HCT116 (cell line): Measurements from ENCODE around the gene SPACA6. TPM values are rescaled to one million over a fixed set of nuclear protein-coding genes. Genes with fewer than 3 reads are reported as not detected.

Experiments
- ATAC-seq: fragments of 200-7000 bp; cut with Tn5 transposase; 2 replicates; pipeline ENCODE4 v1.9.1; 2020; ENCODE audit warnings: mild to moderate bottlenecking, moderate library complexity
- BruUV-seq: library from RNA; stranded (reverse); fragments of 400-500 nt; replicated peaks from 2 replicates; lab custom pipeline; 2021; lab: Mats Ljungman, UMichigan
- CTCF ChIA-PET: fragments of 300-600 bp; sonication (Branson Sonifier 250); formaldehyde crosslinking; loops from one replicate; lab custom pipeline; 2021; ENCODE audit warnings: antibody characterized with exemption; lab: Charles Lee
- POLR2A ChIA-PET: fragments of 300-600, 350-600 bp; sonication (Branson Sonifier 250); formaldehyde crosslinking; loops from one replicate; lab custom pipeline; 2021; ENCODE audit warnings: antibody characterized with exemption; lab: Charles Lee
- RAD21 ChIA-PET, 2 experiments: fragments of 300-600 bp; sonication (Branson Sonifier 250); formaldehyde crosslinking; loops; one replicate each; lab custom pipeline; 2023; ENCODE audit warnings: low total read pairs in 2 of 2; ENCODE audit not compliant: uncharacterized antibody in 2 of 2, unreplicated experiment in 2 of 2, low non-redundant PET in 1 of 2; lab: Charles Lee
- DNase-seq: peaks from one replicate; pipeline ENCODE4 v3.0.0-alpha.2; 2010; ENCODE audit warnings: low read depth, low spot score
- H2AFZ ChIP-seq: fragments of 200-600 bp; shearing (Covaris generic), sonication (generic); 2 replicates; pipeline ENCODE4 v1.6.1; 2017; ENCODE audit warnings: low read depth, mixed run types, mixed read lengths, antibody characterized with exemption, low read length; ENCODE audit not compliant: poor library complexity, severe bottlenecking
- H3K27ac ChIP-seq: 2 replicates; pipeline ENCODE4 v1.5.1; 2012; ENCODE audit warnings: low read depth, low read length
- H3K27me3 ChIP-seq: fragments of 200-600 bp; sonication (generic); 2 replicates; pipeline ENCODE4 v1.6.1; 2016; ENCODE audit warnings: mixed run types, low read length, mixed read lengths; ENCODE audit not compliant: insufficient read depth
- H3K36me3 ChIP-seq, 2 experiments: fragments of 200-500 bp in 1 of 2; fragments of 200-600 bp in 1 of 2; sonication (Bioruptor generic) in 1 of 2; sonication (generic) in 1 of 2; 2 replicates each; pipeline versions ENCODE4 v1.5.1 to v1.6.1; 2014 to 2016; ENCODE audit warnings: low read length in 2 of 2, inconsistent platforms in 1 of 2, mixed read lengths in 1 of 2, mixed run types in 1 of 2; ENCODE audit not compliant: insufficient read depth in 2 of 2, control insufficient read depth in 1 of 2
- H3K4me1 ChIP-seq, 2 experiments: fragments of 200-600 bp in 1 of 2; sonication (generic) in 1 of 2; 2 replicates each; pipeline versions ENCODE4 v1.5.1 to v1.6.1; 2012 to 2017; ENCODE audit warnings: low read length in 2 of 2, inconsistent platforms in 1 of 2, mild to moderate bottlenecking in 1 of 2, mixed read lengths in 1 of 2, mixed run types in 1 of 2, moderate library complexity in 1 of 2; ENCODE audit not compliant: insufficient read depth in 2 of 2, control insufficient read depth in 1 of 2
- H3K4me2 ChIP-seq: fragments of 200-600 bp; sonication (generic); 2 replicates; pipeline ENCODE4 v1.6.1; 2017; ENCODE audit warnings: mixed run types, low read length, mixed read lengths
- H3K4me3 ChIP-seq, 2 experiments: fragments of 200-600 bp in 1 of 2; sonication (generic) in 1 of 2; replicated peaks in 1 of 2; 2 replicates each; pipeline ENCODE4 v1.5.1; 2011 to 2016; ENCODE audit warnings: low read length in 2 of 2, control low read depth in 1 of 2, low read depth in 1 of 2, mild to moderate bottlenecking in 1 of 2, mixed read lengths in 1 of 2, mixed run types in 1 of 2
- H3K79me2 ChIP-seq: fragments of 200-600 bp; sonication (generic); 2 replicates; pipeline ENCODE4 v1.6.1; 2017; ENCODE audit warnings: mild to moderate bottlenecking, mixed run types, low read length, moderate library complexity, mixed read lengths; ENCODE audit not compliant: insufficient read depth
- H3K9ac ChIP-seq: fragments of 200-600 bp; sonication (generic); 2 replicates; pipeline ENCODE4 v1.6.1; 2016; ENCODE audit warnings: low read length, mixed read lengths
- H3K9me2 ChIP-seq: fragments of 200-600 bp; sonication (generic), shearing (Covaris generic); 2 replicates; pipeline ENCODE4 v1.6.1; 2017; ENCODE audit warnings: mixed run types, mild to moderate bottlenecking, moderate library complexity; ENCODE audit not compliant: insufficient read depth
- H3K9me3 ChIP-seq, 2 experiments: fragments of 200-500 bp in 1 of 2; fragments of 200-600 bp in 1 of 2; sonication (Bioruptor generic) in 1 of 2; sonication (generic) in 1 of 2; 2 replicates each; pipeline ENCODE4 v1.6.1; 2014 to 2017; ENCODE audit warnings: low read length in 2 of 2, mixed read lengths in 2 of 2, inconsistent platforms in 1 of 2, low read depth in 1 of 2, mild to moderate bottlenecking in 1 of 2, mixed run types in 1 of 2, moderate library complexity in 1 of 2; ENCODE audit not compliant: control insufficient read depth in 1 of 2, insufficient read depth in 1 of 2
- H4K20me1 ChIP-seq: fragments of 200-600 bp; sonication (generic), shearing (Covaris generic); 2 replicates; pipeline ENCODE4 v1.6.1; 2017; ENCODE audit warnings: mixed run types, mild to moderate bottlenecking, moderate library complexity; ENCODE audit not compliant: insufficient read depth
- CEBPB ChIP-seq: IDR thresholded peaks from 2 replicates; pipeline ENCODE4 v1.6.1; 2012; ENCODE audit warnings: low read depth
- EGR1 ChIP-seq: IDR thresholded peaks from 2 replicates; pipeline ENCODE4 v1.6.1; 2012; ENCODE audit warnings: low read depth
- ELF1 ChIP-seq: IDR thresholded peaks from 2 replicates; pipeline ENCODE4 v1.6.1; 2012; ENCODE audit warnings: low read depth, borderline replicate concordance
- EZH2 ChIP-seq: fragments of 200-600 bp; sonication (generic); IDR thresholded peaks from 2 replicates; pipeline ENCODE4 v1.6.1; 2017; ENCODE audit warnings: antibody characterized with exemption, mixed run types
- FOSL1 ChIP-seq: IDR thresholded peaks from 2 replicates; pipeline ENCODE4 v1.6.1; 2012; ENCODE audit warnings: low read depth
- JUND ChIP-seq: IDR thresholded peaks from 2 replicates; pipeline ENCODE4 v1.6.1; 2012
- RAD21 ChIP-seq: IDR thresholded peaks from 2 replicates; pipeline ENCODE4 v1.6.1; 2012; ENCODE audit warnings: low read depth, mild to moderate bottlenecking
- SIN3A ChIP-seq: IDR thresholded peaks from 2 replicates; pipeline ENCODE4 v1.6.1; 2012; ENCODE audit warnings: low read depth
- SP1 ChIP-seq: IDR thresholded peaks from 2 replicates; pipeline ENCODE4 v1.6.1; 2012; ENCODE audit warnings: low read depth
- SRF ChIP-seq: IDR thresholded peaks from 2 replicates; pipeline ENCODE4 v1.6.1; 2012; ENCODE audit warnings: low read depth
- TCF7L2 ChIP-seq: IDR thresholded peaks from 2 replicates; pipeline ENCODE4 v1.7.0; 2011; ENCODE audit warnings: borderline replicate concordance, inconsistent platforms; ENCODE audit not compliant: insufficient read depth, insufficient read length; ENCODE audit errors: extremely low read depth
- YY1 ChIP-seq: IDR thresholded peaks from 2 replicates; pipeline ENCODE4 v1.6.1; 2011; ENCODE audit warnings: low read length, low read depth, moderate library complexity, mild to moderate bottlenecking; ENCODE audit not compliant: insufficient replicate concordance; ENCODE audit errors: extremely low read depth
- ZFX ChIP-seq: fragments of 450-650 bp; IDR thresholded peaks from 2 replicates; pipeline ENCODE4 v1.6.1; 2017
- ZNF274 ChIP-seq: fragments of 200-500 bp; sonication (Bioruptor generic); IDR thresholded peaks from 2 replicates; pipeline ENCODE4 v1.6.1; 2014; ENCODE audit warnings: mild to moderate bottlenecking, low read depth, low read length, inconsistent platforms
- intact Hi-C: fragments of 100-400 bp; cut with micrococcal nuclease; formaldehyde crosslinking; loops from 2 replicates; pipeline ENCODE4 v1.10.0; 2022
- total RNA-seq: library from RNA; stranded (reverse); gene quantifications from one replicate; pipeline ENCODE4 v1.2.1, GENCODE V29; 2021; ENCODE audit not compliant: unreplicated experiment
- TF ChIP-seq, protein P1 (sequence below): IDR thresholded peaks from 2 replicates; pipeline ENCODE4 v1.6.1; 2012; ENCODE audit warnings: low read depth

The SPACA6 gene
- total RNA-seq, 1 experiment from 2014 or later = 13.9 TPM

DNA sequence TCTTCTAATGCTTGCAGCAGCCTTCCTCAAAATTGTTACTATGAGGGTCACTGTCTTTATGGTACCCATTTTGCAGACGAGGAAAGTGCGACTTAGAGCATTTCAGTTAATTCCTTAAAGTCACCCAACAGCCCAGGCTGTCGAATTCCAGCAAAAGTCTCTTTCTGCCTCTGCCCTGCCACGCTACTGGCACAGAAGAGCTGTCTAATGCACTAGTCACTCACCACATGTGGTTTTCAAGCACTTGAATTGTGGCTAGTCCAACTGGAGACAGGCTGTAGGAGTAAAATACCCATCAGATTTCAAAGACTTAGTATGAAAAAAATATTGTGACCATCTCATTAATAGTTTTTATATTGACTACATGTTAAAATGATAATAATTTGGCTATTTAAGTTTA, 56.8 kb downstream of the SPACA6 start (continued):
- TF ChIP-seq, protein P1, sequence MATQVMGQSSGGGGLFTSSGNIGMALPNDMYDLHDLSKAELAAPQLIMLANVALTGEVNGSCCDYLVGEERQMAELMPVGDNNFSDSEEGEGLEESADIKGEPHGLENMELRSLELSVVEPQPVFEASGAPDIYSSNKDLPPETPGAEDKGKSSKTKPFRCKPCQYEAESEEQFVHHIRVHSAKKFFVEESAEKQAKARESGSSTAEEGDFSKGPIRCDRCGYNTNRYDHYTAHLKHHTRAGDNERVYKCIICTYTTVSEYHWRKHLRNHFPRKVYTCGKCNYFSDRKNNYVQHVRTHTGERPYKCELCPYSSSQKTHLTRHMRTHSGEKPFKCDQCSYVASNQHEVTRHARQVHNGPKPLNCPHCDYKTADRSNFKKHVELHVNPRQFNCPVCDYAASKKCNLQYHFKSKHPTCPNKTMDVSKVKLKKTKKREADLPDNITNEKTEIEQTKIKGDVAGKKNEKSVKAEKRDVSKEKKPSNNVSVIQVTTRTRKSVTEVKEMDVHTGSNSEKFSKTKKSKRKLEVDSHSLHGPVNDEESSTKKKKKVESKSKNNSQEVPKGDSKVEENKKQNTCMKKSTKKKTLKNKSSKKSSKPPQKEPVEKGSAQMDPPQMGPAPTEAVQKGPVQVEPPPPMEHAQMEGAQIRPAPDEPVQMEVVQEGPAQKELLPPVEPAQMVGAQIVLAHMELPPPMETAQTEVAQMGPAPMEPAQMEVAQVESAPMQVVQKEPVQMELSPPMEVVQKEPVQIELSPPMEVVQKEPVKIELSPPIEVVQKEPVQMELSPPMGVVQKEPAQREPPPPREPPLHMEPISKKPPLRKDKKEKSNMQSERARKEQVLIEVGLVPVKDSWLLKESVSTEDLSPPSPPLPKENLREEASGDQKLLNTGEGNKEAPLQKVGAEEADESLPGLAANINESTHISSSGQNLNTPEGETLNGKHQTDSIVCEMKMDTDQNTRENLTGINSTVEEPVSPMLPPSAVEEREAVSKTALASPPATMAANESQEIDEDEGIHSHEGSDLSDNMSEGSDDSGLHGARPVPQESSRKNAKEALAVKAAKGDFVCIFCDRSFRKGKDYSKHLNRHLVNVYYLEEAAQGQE = no peak
- no peak for TF ChIP-seq RAD21

DNA sequence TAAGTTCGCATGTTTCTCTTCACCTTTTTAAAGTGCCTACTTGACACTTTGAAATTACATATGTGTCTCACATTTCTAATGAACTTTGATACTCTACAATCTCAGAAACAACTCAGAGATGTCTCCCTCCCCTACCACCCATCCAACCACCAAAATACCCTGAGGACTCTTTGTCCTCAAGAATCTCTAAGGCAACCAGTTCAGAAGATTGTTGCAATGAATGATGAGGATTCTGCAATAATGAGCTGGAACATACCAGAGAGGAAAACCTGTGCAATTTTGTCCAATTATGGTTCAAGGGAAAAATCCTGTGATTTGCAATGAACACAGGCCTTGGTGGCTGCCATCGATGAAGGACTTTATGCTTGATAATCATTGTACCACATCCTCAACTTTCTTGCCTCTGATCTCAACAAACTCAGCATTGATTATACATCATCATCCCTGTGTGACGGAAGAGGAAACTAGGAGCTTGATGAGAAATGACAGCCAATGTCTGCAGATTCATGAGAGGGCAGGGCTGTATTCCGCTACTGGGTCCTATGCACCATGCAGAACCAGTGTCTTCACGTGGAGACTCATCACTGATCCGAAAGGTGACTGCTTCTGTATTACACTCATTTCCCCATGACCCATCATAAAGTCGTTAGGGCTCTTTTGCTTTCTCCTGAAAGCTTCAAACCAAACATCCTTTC, 57.4 kb downstream of the SPACA6 start:
- Histone ChIP-seq H2AFZ (no peak overlapping the region), H3K79me2 (no peaks in the 10 kb centered on the region), H3K4me2 (no peak overlapping the region), H3K9ac (no peak overlapping the region), H3K27ac (no peak overlapping the region), H4K20me1 (no peaks in the 10 kb centered on the region), H3K9me3 (no peaks in the 10 kb centered on the region), H3K36me3 (no peaks in the 10 kb centered on the region), H3K27me3 (no peaks in the 10 kb centered on the region), H3K4me1 (peaks cover 7 to 8% of the 10 kb centered on the region in 2 experiments; a peak in 3 of 4 replicates), H3K4me3 (no peak overlapping the region), H3K9me2 (no peaks in the 10 kb centered on the region)
- ATAC-seq (no peak), DNase-seq (no peak)
- no TSS peak for BruUV-seq
- RAD21 ChIA-PET = no interaction called here
- no peak for TF ChIP-seq ELF1
- TF ChIP-seq YY1 = no peak
- no peak for TF ChIP-seq ZFX
- no peak for TF ChIP-seq SRF
- TF ChIP-seq CEBPB = no peak
- TF ChIP-seq SIN3A = no peak
- TF ChIP-seq ZNF274 = no peak
- TF ChIP-seq JUND = no peak
- no peak for TF ChIP-seq SP1
- TF ChIP-seq EZH2 = no peak
- TF ChIP-seq, protein P1 = no peak
- no peak for TF ChIP-seq FOSL1
- no peak for TF ChIP-seq TCF7L2
- TF ChIP-seq EGR1 = no peak
- no peak for TF ChIP-seq RAD21
- intact Hi-C loops = no loop called here
- CTCF ChIA-PET = no interaction called here
- POLR2A ChIA-PET = interaction anchor here (1.1 kb wide), 1 partner anchor 10 kb away, joined by 4 read pairs; the partner anchor contains the start of gene FPR2
